ENCODE results near the gene VWA5B1.
A peak's percentile ranks its signal among the peaks of the same experiment; 100 is the strongest.

Gene VWA5B1

GRCh38 chr1:20349971-20350370 lies 59.3 kb downstream of the VWA5B1 start:
- DNase-seq: no peak

- no peak for DNase-seq
Measured at GRCh38 chr1:20350421-20350820, 59.7 kb downstream of the VWA5B1 start.

- no peak for DNase-seq
Measured at GRCh38 chr1:20351911-20352701, 61.4 kb downstream of the VWA5B1 start.

GRCh38 chr1:20353836-20354235 lies 63.2 kb downstream of the VWA5B1 start:
- DNase-seq: no peak

GRCh38 chr1:20354610-20355009 lies 63.9 kb downstream of the VWA5B1 start:
- DNase-seq: no peak

GRCh38 chr1:20355101-20355827 lies 64.6 kb downstream of the VWA5B1 start:
- no peak for DNase-seq

GRCh38 chr1:20355828-20356735 lies 65.4 kb downstream of the VWA5B1 start:
- no peak for DNase-seq

- DNase-seq: no peak
Measured at GRCh38 chr1:20356850-20357459, 66.3 kb downstream of the VWA5B1 start.

- DNase-seq: no peak
Measured at GRCh38 chr1:20357796-20358195, 67.1 kb downstream of the VWA5B1 start.

GRCh38 chr1:20358761-20359263 lies 68.1 kb downstream of the VWA5B1 start:
- no peak for DNase-seq

- no peak for DNase-seq
Measured at GRCh38 chr1:20359451-20360330, 69.0 kb downstream of the VWA5B1 start.

- no peak for DNase-seq
Measured at GRCh38 chr1:20361401-20361800, 70.7 kb downstream of the VWA5B1 start.

GRCh38 chr1:20361805-20362381 lies 71.2 kb downstream of the VWA5B1 start:
- DNase-seq: peak; percentile 28

- no peak for DNase-seq
Measured at GRCh38 chr1:20362856-20363255, 72.2 kb downstream of the VWA5B1 start.

GRCh38 chr1:20365421-20366055 lies 74.9 kb downstream of the VWA5B1 start:
- DNase-seq: no peak

- DNase-seq: no peak
Measured at GRCh38 chr1:20366056-20366462, 75.4 kb downstream of the VWA5B1 start.

- DNase-seq: no peak
Measured at GRCh38 chr1:20366463-20367115, 75.9 kb downstream of the VWA5B1 start.

GRCh38 chr1:20367116-20367585 lies 76.5 kb downstream of the VWA5B1 start:
- no peak for DNase-seq

GRCh38 chr1:20367626-20368025 lies 77.0 kb downstream of the VWA5B1 start:
- DNase-seq: no peak

All from activated CD8-positive, alpha-beta memory T cell treated with anti-CD3 and anti-CD28 coated beads, Interleukin-2, amount 50 U/mL, for 4 hours (primary cell).